HUES64 (cell line): ENCODE measurements around the gene CALD1.

Experiments
- H3K27ac ChIP-seq: 2 replicates; pipeline ENCODE4 v1.7.0; 2013; ENCODE audit warnings: low read depth, low read length, inconsistent platforms
- H3K27me3 ChIP-seq: 2 replicates; pipeline ENCODE4 v1.6.1; 2013; ENCODE audit warnings: mild to moderate bottlenecking, low read length; ENCODE audit not compliant: insufficient read depth
- H3K36me3 ChIP-seq: 2 replicates; pipeline ENCODE4 v1.6.1; 2013; ENCODE audit warnings: mild to moderate bottlenecking, low read length; ENCODE audit not compliant: insufficient read depth
- H3K4me1 ChIP-seq: 2 replicates; pipeline ENCODE4 v1.6.1; 2013; ENCODE audit warnings: mild to moderate bottlenecking, low read length, moderate library complexity; ENCODE audit not compliant: insufficient read depth
- H3K4me3 ChIP-seq: 2 replicates; pipeline ENCODE4 v1.5.1; 2013; ENCODE audit warnings: mild to moderate bottlenecking, low read length, moderate library complexity
- H3K9ac ChIP-seq: 2 replicates; pipeline ENCODE4 v1.6.1; 2013; ENCODE audit warnings: mild to moderate bottlenecking, low read depth, low read length
- H3K9me3 ChIP-seq: 2 replicates; pipeline ENCODE4 v1.6.1; 2013; ENCODE audit warnings: low read depth, low read length; ENCODE audit not compliant: insufficient read depth
- WGBS: fragments of 150-250, 120-280 bp; methylation state at CpG from one replicate; pipeline ENCODE4 v1.1.7; 2013; ENCODE audit warnings: missing lambda C conversion rate; 5-methylcytosine and 5-hydroxymethylcytosine counted together

CALD1 gene

DNA sequence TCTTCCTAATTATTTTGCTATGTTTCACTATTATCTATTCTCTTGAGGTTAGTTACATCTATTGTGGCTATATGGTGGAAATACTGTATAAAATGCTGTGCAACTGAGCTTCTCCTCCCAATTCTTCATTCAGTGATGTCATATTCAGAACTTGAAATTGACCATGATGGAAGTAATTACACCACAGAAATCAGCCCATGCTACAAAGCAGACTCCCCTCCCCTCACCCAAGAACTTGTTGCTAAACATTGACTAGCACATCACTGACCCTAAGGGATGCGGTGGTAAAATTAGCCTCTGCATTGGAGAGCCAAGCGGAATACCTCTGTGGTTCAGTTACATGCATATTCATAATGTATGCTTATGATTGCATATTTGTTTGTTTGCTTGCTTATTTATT is 8.8 kb downstream of the CALD1 start:
- 94% methylated on average over 2 of the region's 2 CpGs for WGBS
- Histone ChIP-seq H3K9ac (no peak overlapping the region), H3K4me3 (no peak overlapping the region), H3K4me1 (peaks cover 28% of the 10 kb centered on the region), H3K27ac (no peak overlapping the region), H3K27me3 (no peaks in the 10 kb centered on the region), H3K9me3 (no peaks in the 10 kb centered on the region), H3K36me3 (peaks cover 22% of the 10 kb centered on the region)

DNA sequence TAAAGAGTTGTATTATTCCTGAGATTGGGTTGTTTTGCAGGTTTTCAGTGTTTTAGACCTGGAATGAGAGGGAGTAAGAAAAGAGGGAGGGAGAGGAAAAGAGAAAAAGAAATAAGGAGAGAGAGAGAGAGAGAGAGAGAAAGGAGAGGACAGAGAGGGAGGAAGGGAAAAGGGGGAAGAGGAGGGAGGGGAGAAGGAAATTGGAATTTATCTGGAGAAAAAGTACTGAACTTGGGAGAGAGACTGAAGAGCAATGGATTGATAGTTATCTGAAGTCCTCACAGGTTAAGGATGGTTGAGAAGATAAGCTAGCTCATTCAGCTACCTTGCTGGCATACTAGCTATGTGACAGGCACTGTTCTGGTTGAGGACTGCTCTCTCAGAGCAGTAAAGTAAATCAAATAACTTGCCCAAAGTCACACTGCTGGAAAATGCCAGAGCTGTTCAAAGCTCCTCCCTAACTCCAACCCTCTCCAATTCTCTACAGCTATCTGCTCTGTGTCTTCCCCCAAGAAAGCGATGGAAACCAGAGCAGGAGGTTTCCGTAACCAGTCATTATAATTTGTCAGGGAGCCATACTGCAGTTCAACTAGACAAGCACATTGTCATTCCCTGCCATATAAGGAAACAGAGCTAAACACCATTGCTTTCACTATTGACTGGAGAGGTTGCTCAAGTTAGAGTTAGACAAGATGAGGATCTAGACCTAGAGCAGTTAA is 10.7 kb downstream of the CALD1 start:
- 80% methylated on average over 2 of the region's 2 CpGs for WGBS
- H3K36me3 ChIP-seq: peaks cover 12% of the 10 kb centered on the region
- 0 out of 2 replicates have a peak overlapping the region, but pooled peaks have one; percentile 16 for H3K27ac ChIP-seq
- H3K9me3 ChIP-seq: peaks cover 1% of the 10 kb centered on the region; the same call in 1 of the 2 replicates
- H3K4me1 ChIP-seq: peaks cover 28% of the 10 kb centered on the region
- 0 out of 2 replicates have a peak overlapping the region, but pooled peaks have one; percentile 13 for H3K9ac ChIP-seq
- H3K27me3 ChIP-seq: no peaks in the 10 kb centered on the region
- no peak overlapping the region for H3K4me3 ChIP-seq

DNA sequence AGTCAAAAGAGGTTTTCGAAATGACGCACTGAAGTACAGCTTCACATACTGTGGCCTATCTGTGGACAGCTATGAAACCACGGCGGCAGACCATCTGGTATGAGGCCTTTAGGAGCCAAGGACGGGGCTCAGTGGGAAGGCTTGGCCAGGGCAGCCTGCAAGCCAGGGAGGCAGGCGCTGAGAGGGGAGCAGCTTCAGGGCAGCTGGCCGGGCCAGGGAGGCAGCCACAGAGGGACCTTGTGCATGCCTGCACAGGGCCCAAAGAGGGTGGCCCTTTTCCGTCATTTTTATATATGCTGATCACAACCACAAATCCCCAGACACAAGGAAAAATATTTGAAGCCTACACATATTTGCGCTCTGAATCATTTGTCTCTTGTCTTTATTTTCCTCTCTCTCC is 13.5 kb downstream of the CALD1 start:
- peak overlapping the region; percentile 37; the same call in 1 of the 2 replicates for H3K27ac ChIP-seq
- H3K27me3 ChIP-seq: no peaks in the 10 kb centered on the region
- H3K36me3 ChIP-seq: peaks cover 19% of the 10 kb centered on the region
- no peak overlapping the region for H3K4me3 ChIP-seq
- H3K9me3 ChIP-seq: peaks cover 4% of the 10 kb centered on the region; the same call in 1 of the 2 replicates
- H3K4me1 ChIP-seq: peaks cover 10% of the 10 kb centered on the region; the same call in 1 of the 2 replicates
- 93% methylated on average over 9 of the region's 9 CpGs for WGBS
- H3K9ac ChIP-seq: no peak overlapping the region

DNA sequence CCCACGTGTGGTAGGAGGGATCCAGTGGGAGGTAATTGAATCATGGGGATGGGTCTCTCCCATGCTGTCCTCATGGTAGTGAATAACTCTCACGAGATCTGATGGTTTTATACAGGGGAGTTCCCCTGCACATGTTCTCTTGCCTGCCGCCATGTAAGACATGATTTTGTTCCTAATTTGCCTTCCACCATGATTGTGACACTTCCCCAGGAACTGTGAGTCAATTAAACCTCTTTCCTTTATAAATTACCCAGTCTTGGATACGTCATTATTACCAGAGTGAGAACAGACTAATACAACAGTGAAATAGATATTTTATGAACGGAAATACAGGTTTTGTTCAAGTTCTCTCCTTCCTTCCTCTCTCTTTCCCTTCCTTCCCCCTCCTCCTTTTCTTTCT is 15.8 kb downstream of the CALD1 start:
- H3K9me3 ChIP-seq: peaks cover 4% of the 10 kb centered on the region; the same call in 1 of the 2 replicates
- 89% methylated on average over 4 of the region's 5 CpGs for WGBS
- H3K27ac ChIP-seq: no peak overlapping the region
- H3K4me3 ChIP-seq: no peak overlapping the region
- H3K9ac ChIP-seq: no peak overlapping the region
- peaks cover under 1% of the 10 kb centered on the region; the same call in 1 of the 2 replicates for H3K4me1 ChIP-seq
- H3K27me3 ChIP-seq: no peaks in the 10 kb centered on the region
- H3K36me3 ChIP-seq: peaks cover 31% of the 10 kb centered on the region

DNA sequence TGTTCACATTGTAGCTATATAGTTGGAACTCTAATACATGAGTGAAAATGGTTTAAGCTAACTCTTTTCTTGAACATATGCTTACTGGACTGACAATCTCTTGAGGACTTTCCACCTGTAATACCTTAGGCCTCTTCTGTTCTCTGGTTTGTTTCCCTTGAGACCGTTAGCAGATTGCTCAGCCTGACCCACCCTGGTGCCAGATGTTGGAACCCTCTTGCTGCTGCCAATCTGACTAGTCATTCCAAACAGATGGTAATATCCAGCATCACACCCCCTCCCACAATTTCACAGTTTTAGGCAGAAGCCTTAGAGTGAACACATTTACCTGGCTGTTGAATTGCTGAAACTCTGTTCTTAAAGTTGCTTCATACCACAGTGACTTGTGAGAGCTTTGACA is 18.7 kb downstream of the CALD1 start:
- Histone ChIP-seq H3K9ac (no peak overlapping the region), H3K36me3 (peaks cover 47% of the 10 kb centered on the region; the same call in 1 of the 2 replicates), H3K4me1 (no peaks in the 10 kb centered on the region; the same call in 1 of the 2 replicates), H3K9me3 (peaks cover 11% of the 10 kb centered on the region; the same call in 1 of the 2 replicates), H3K27me3 (no peaks in the 10 kb centered on the region), H3K4me3 (no peak overlapping the region), H3K27ac (no peak overlapping the region)
- 80% methylated on average over 1 of the region's 1 CpG for WGBS

DNA sequence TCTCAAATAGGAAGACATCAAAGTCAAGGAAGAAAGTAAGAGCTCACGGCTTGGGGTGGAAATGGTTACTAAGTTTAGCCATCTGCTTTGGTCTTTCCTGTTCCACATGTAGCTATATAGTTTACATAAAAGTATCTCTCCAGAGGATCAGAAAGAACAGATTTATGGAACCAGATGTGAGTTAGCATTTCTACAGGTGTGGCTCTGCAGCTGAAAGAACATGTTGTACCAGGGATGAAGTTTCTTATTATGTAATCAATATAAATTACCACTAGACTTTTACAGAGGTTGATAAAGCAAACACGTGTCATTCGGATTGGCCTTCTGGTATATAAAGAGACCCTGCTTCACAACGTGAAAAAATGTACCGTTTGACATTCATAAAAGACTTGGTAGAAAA is 19.9 kb downstream of the CALD1 start:
- H3K4me3 ChIP-seq: no peak overlapping the region
- H3K4me1 ChIP-seq: peaks cover 5% of the 10 kb centered on the region
- H3K9me3 ChIP-seq: peaks cover 11% of the 10 kb centered on the region; the same call in 1 of the 2 replicates
- H3K9ac ChIP-seq: no peak overlapping the region
- H3K36me3 ChIP-seq: peaks cover 47% of the 10 kb centered on the region; the same call in 1 of the 2 replicates
- H3K27me3 ChIP-seq: no peaks in the 10 kb centered on the region
- H3K27ac ChIP-seq: no peak overlapping the region
- WGBS: 92% methylated on average over 5 of the region's 5 CpGs

DNA sequence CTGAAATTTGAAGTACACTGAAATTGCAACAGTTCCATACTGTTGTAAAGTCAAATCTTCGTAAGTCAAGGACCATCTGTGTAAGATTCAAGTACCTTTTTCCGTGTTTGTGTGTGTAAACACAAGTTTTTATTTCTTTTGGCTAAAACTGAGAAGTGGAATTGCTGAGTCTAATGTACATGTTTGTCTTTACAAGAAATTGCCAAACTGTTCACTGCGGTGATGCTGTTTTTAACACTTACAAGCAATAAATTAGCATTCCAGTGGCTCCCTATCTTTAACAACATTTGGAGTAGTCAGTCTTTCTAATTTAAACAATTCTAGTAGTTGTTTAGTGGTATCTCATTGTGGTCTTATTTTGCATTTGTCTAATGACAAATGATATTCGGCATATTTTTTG is 23.3 kb downstream of the CALD1 start:
- Histone ChIP-seq H3K4me3 (no peak overlapping the region), H3K9me3 (peaks cover 8% of the 10 kb centered on the region; the same call in 1 of the 2 replicates), H3K9ac (no peak overlapping the region), H3K27me3 (no peaks in the 10 kb centered on the region), H3K27ac (no peak overlapping the region), H3K36me3 (peaks cover 41% of the 10 kb centered on the region; the same call in 1 of the 2 replicates), H3K4me1 (peaks cover 9% of the 10 kb centered on the region)
- WGBS: 98% methylated on average over 3 of the region's 4 CpGs

DNA sequence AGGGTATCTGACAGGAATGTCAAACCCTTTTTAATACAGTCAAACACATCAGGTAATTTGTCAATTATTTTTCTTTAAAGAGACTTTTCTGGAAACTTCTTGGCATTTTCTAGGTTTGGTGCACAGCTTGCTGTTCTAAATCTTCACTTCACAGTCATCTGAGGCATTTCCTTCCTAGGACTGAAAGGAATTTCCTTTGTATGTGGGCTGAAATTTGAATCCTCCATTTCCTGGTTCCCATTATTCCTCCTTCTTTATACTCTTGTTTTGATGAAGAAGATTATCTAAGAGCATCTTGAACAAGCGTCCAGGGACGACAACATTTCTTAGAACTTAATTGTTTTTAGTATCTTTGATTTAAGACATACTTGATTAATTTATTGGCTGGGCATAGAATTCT is 24.9 kb downstream of the CALD1 start:
- no peaks in the 10 kb centered on the region for H3K27me3 ChIP-seq
- H3K4me1 ChIP-seq: peaks cover 9% of the 10 kb centered on the region
- peaks cover 8% of the 10 kb centered on the region; the same call in 1 of the 2 replicates for H3K9me3 ChIP-seq
- H3K36me3 ChIP-seq: peaks cover 30% of the 10 kb centered on the region; the same call in 1 of the 2 replicates
- no CpG with 5 or more reads among the region's 2 CpGs for WGBS
- no peak overlapping the region for H3K4me3 ChIP-seq
- peak overlapping the region; percentile 14; the same call in 1 of the 2 replicates for H3K9ac ChIP-seq
- H3K27ac ChIP-seq: peak overlapping the region; percentile 56

DNA sequence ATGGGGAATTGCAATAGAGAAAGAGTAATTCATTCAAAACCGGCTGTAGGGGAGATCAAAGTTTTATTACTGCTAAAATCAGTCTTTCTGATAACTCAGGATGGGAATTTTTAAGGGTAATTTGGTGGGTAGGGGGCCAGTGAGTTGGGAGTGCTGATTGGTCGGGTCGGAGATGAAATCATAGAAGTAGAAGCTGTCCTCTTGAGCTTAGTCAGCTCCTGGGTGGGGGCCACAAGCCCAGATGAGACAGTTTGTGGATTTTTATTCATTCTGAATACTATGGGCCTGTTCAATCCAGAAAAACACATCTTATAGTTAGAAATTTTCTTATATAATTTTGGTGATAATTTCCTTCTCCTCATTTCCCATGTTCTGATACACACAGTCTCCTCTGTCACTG is 25.4 kb downstream of the CALD1 start:
- Histone ChIP-seq H3K27ac (peak overlapping the region; percentile 29), H3K4me3 (no peak overlapping the region), H3K4me1 (peaks cover 9% of the 10 kb centered on the region), H3K36me3 (peaks cover 30% of the 10 kb centered on the region; the same call in 1 of the 2 replicates), H3K9ac (no peak overlapping the region), H3K9me3 (peaks cover 8% of the 10 kb centered on the region; the same call in 1 of the 2 replicates), H3K27me3 (no peaks in the 10 kb centered on the region)
- WGBS: 89% methylated on average over 3 of the region's 3 CpGs

DNA sequence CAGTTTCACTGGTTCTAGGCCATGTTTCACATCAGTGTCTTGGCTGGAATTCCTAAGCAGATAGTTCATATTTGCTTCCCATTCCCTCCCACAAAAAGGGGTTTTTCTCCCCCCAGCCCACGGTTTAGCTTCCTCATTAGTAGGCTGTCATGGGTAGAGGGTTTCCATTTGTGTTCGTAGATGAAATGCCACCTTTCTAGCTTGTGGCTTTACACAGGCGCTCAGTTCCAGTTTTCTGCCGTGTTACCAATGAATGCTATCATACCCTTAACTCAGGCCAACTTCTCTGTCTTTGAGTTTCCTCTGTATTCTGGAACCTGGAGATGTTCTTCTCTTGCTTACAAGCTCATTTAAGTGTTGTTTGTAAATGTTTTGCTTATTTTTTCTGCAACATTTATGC is 26.8 kb downstream of the CALD1 start:
- Histone ChIP-seq H3K9ac (no peak overlapping the region), H3K9me3 (peaks cover 8% of the 10 kb centered on the region; the same call in 1 of the 2 replicates), H3K36me3 (peaks cover 36% of the 10 kb centered on the region; the same call in 1 of the 2 replicates), H3K4me1 (peaks cover 13% of the 10 kb centered on the region), H3K27me3 (no peaks in the 10 kb centered on the region), H3K4me3 (no peak overlapping the region), H3K27ac (no peak overlapping the region)
- WGBS: over 99% methylated on average over 4 of the region's 4 CpGs

DNA sequence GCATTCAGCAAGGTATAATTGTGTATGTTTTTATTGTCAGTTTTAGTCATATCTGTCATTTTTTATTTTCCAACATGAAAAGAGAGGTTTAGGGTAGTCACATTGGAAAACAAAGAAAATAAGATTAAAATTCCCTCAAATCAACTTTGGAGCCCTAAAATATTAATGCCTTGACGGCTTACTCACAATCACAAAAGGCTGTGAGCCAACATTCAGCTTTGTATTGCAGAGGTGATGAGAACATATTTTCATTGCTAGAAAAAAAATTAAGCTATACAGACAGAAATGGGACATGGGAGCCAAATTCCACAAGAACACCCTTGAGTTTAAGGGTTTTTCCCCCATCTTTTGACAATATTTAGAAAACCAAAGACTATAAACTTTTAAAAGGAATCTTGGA is 30.2 kb downstream of the CALD1 start:
- peaks cover 6% of the 10 kb centered on the region; the same call in 1 of the 2 replicates for H3K4me1 ChIP-seq
- H3K9me3 ChIP-seq: no peaks in the 10 kb centered on the region
- H3K9ac ChIP-seq: no peak overlapping the region
- 83% methylated on average over 1 of the region's 1 CpG for WGBS
- H3K4me3 ChIP-seq: no peak overlapping the region
- no peaks in the 10 kb centered on the region for H3K27me3 ChIP-seq
- no peak overlapping the region for H3K27ac ChIP-seq
- H3K36me3 ChIP-seq: peaks cover 27% of the 10 kb centered on the region; the same call in 1 of the 2 replicates
